HG03460 (cell line): ENCODE data around the gene TLL1.

Experiments
- ATAC-seq: cut with Tn5 transposase; IDR thresholded peaks from one replicate; pipeline ENCODE4 v1.9.1; 2021; ENCODE audit not compliant: unreplicated experiment

TLL1 gene

GRCh38 chr4:165879641-165880040, 6.6 kb downstream of the TLL1 start:
- ATAC-seq, result no peak

GRCh38 chr4:165894159-165894558, 21.1 kb downstream of the TLL1 start:
- no peak for ATAC-seq

GRCh38 chr4:165905405-165906027, 32.5 kb downstream of the TLL1 start:
- ATAC-seq, result no peak

- ATAC-seq, result no peak
Measured at GRCh38 chr4:165906272-165906671, 33.2 kb downstream of the TLL1 start.

- ATAC-seq, result no peak
Measured at GRCh38 chr4:165909947-165910346, 36.9 kb downstream of the TLL1 start.

- ATAC-seq, result no peak
Measured at GRCh38 chr4:165915215-165915614, 42.2 kb downstream of the TLL1 start.

- no peak for ATAC-seq
Measured at GRCh38 chr4:165921546-165921945, 48.5 kb downstream of the TLL1 start.

GRCh38 chr4:165922747-165923146, 49.7 kb downstream of the TLL1 start:
- no peak for ATAC-seq

- ATAC-seq, result no peak
Measured at GRCh38 chr4:165926307-165926706, 53.3 kb downstream of the TLL1 start.

GRCh38 chr4:165927366-165927765, 54.3 kb downstream of the TLL1 start:
- ATAC-seq, result no peak

- ATAC-seq, result no peak
Measured at GRCh38 chr4:165927815-165928214, 54.8 kb downstream of the TLL1 start.

GRCh38 chr4:165928601-165929000, 55.6 kb downstream of the TLL1 start:
- no peak for ATAC-seq

GRCh38 chr4:165929662-165930061, 56.6 kb downstream of the TLL1 start:
- ATAC-seq, result no peak

- ATAC-seq, result no peak
Measured at GRCh38 chr4:165931741-165932140, 58.7 kb downstream of the TLL1 start.

- no peak for ATAC-seq
Measured at GRCh38 chr4:165944900-165945299, 71.9 kb downstream of the TLL1 start.

- no peak for ATAC-seq
Measured at GRCh38 chr4:165945991-165946390, 73.0 kb downstream of the TLL1 start.

GRCh38 chr4:165947019-165947418, 74.0 kb downstream of the TLL1 start:
- ATAC-seq, result no peak

GRCh38 chr4:165953181-165953580, 80.1 kb downstream of the TLL1 start:
- ATAC-seq, result no peak

- no peak for ATAC-seq
Measured at GRCh38 chr4:165963621-165964020, 90.6 kb downstream of the TLL1 start.

GRCh38 chr4:165964591-165964990, 91.6 kb downstream of the TLL1 start:
- no peak for ATAC-seq

- ATAC-seq, result no peak
Measured at GRCh38 chr4:165965503-165965902, 92.5 kb downstream of the TLL1 start.

- no peak for ATAC-seq
Measured at GRCh38 chr4:165966833-165967232, 93.8 kb downstream of the TLL1 start.

- ATAC-seq, result no peak
Measured at GRCh38 chr4:165967486-165967885, 94.4 kb downstream of the TLL1 start.
